B cell (primary cell): ENCODE results near the gene RNF157. TPM values are rescaled to one million over a fixed set of nuclear protein-coding genes. Genes with fewer than 3 reads are reported as not detected.
A peak's percentile ranks its signal among the peaks of the same experiment; 100 is the strongest.

Experiments
- ATAC-seq: fragments of 200-7000 bp; cut with Tn5 transposase; one replicate; pipeline ENCODE4 v1.10.0; 2021; ENCODE audit warnings: low read depth, mild to moderate bottlenecking, moderate number of reproducible peaks, moderate library complexity
- CTCF ChIA-PET: fragments of 350-600 bp; sonication (Branson Sonifier 250); formaldehyde crosslinking; loops from one replicate; lab custom pipeline; 2021; ENCODE audit warnings: antibody characterized with exemption, inconsistent platforms; lab: Charles Lee
- POLR2A ChIA-PET: fragments of 350-600 bp; sonication (Branson Sonifier 250); formaldehyde crosslinking; loops from one replicate; lab custom pipeline; 2021; ENCODE audit warnings: antibody characterized with exemption; lab: Charles Lee
- DNase-seq: peaks from one replicate; pipeline ENCODE4 v3.0.0; 2013
- H2AFZ ChIP-seq: 2 replicates; pipeline ENCODE4 v1.6.1; 2012; ENCODE audit warnings: mild to moderate bottlenecking, low read depth, low read length; ENCODE audit not compliant: insufficient read depth, poor library complexity, severe bottlenecking
- H3K27ac ChIP-seq, 2 donors: 1 replicate in 1 of 2; 2 replicates in 1 of 2; pipeline ENCODE4 v1.5.1; 2012 to 2013; ENCODE audit warnings: low read length in 2 of 2, mild to moderate bottlenecking in 2 of 2, moderate library complexity in 1 of 2
- H3K27me3 ChIP-seq, 4 experiments: fragments of 200-600 bp in 1 of 4; sonication (generic) in 1 of 4; replicated peaks in 1 of 4; 1 replicate in 2 of 4; 2 replicates in 2 of 4; pipeline versions ENCODE4 v1.6.1 to v1.7.0; 2013 to 2016; ENCODE audit warnings: low read length in 3 of 4, mild to moderate bottlenecking in 2 of 4, mixed read lengths in 1 of 4, moderate library complexity in 1 of 4; ENCODE audit not compliant: insufficient read depth in 4 of 4, control insufficient read depth in 3 of 4; ENCODE audit errors: control extremely low read depth in 1 of 4
- H3K36me3 ChIP-seq, 2 experiments: replicated peaks in 1 of 2; 1 replicate in 1 of 2; 2 replicates in 1 of 2; pipeline versions ENCODE4 v1.6.1 to v1.7.1; 2013; ENCODE audit warnings: low read length in 1 of 2; ENCODE audit not compliant: insufficient read depth in 2 of 2, control insufficient read depth in 1 of 2; ENCODE audit errors: control extremely low read depth in 1 of 2, extremely low read depth in 1 of 2
- H3K4me1 ChIP-seq, 2 donors: fragments of 200-600 bp in 1 of 2; sonication (generic) in 1 of 2; 1 replicate in 1 of 2; 2 replicates in 1 of 2; pipeline versions ENCODE4 v1.5.1 to v1.6.1; 2013 to 2017; ENCODE audit warnings: low read length in 2 of 2; ENCODE audit not compliant: control insufficient read depth in 2 of 2, insufficient read depth in 2 of 2
- H3K4me2 ChIP-seq: replicated peaks from 2 replicates; pipeline ENCODE3; 2012; ENCODE audit warnings: mild to moderate bottlenecking, low read depth, low read length; ENCODE audit not compliant: poor library complexity, severe bottlenecking
- H3K4me3 ChIP-seq, 5 experiments: fragments of 200-600 bp in 1 of 5; sonication (generic) in 1 of 5; 1 replicate in 3 of 5; 2 replicates in 2 of 5; pipeline versions ENCODE4 v1.5.1 to v1.7.0; 2011 to 2016; ENCODE audit warnings: low read length in 4 of 5, mild to moderate bottlenecking in 4 of 5, low read depth in 2 of 5, control low read depth in 1 of 5, moderate library complexity in 1 of 5; ENCODE audit not compliant: insufficient read depth in 1 of 5; ENCODE audit errors: control extremely low read depth in 1 of 5, extremely low read depth in 1 of 5
- H3K79me2 ChIP-seq: fragments of 200-600 bp; sonication (generic); one replicate; pipeline ENCODE4 v1.6.0; 2016; ENCODE audit warnings: low read length; ENCODE audit not compliant: control insufficient read depth, insufficient read depth
- H3K9ac ChIP-seq: fragments of 200-600 bp; sonication (generic); 2 replicates; pipeline ENCODE4 v1.6.1; 2017; ENCODE audit warnings: mild to moderate bottlenecking, low read length, moderate library complexity
- H3K9me3 ChIP-seq, 3 donors: one replicate each; pipeline versions ENCODE4 v1.6.1 to v1.7.1; 2013; ENCODE audit warnings: low read length in 2 of 3; ENCODE audit not compliant: control insufficient read depth in 2 of 3, insufficient read depth in 1 of 3; ENCODE audit errors: control extremely low read depth in 1 of 3
- H4K20me1 ChIP-seq: 2 replicates; pipeline ENCODE4 v1.6.0; 2012; ENCODE audit warnings: mild to moderate bottlenecking, low read length; ENCODE audit not compliant: insufficient read depth, control insufficient read depth, poor library complexity, severe bottlenecking
- H3K27ac Mint-ChIP-seq: one replicate; pipeline ENCODE4 v1.8.0; 2021; ENCODE audit warnings: mixed read lengths
- H3K27me3 Mint-ChIP-seq: one replicate; pipeline ENCODE4 v1.8.0; 2021; ENCODE audit warnings: mixed read lengths
- H3K4me1 Mint-ChIP-seq: one replicate; pipeline ENCODE4 v1.8.0; 2021; ENCODE audit warnings: mixed read lengths
- H3K4me3 Mint-ChIP-seq: one replicate; pipeline ENCODE4 v1.8.0; 2021; ENCODE audit warnings: mixed read lengths
- H3K9me3 Mint-ChIP-seq: one replicate; pipeline ENCODE4 v1.8.0; 2022; ENCODE audit warnings: mixed read lengths; ENCODE audit not compliant: insufficient read depth
- CTCF ChIP-seq: fragments of 200-600 bp; IDR thresholded peaks from one replicate; pipeline ENCODE4 v1.8.0; 2022; ENCODE audit warnings: antibody characterized with exemption, mild to moderate bottlenecking
- EZH2 ChIP-seq: IDR thresholded peaks from 2 replicates; pipeline ENCODE4 v1.6.1; 2012; ENCODE audit warnings: borderline replicate concordance, low read depth, mild to moderate bottlenecking, moderate library complexity, low read length; ENCODE audit not compliant: insufficient read depth, poor library complexity, severe bottlenecking
- WGBS: methylation state at CpG from one replicate; pipeline ENCODE4 v1.1.5; 2013; ENCODE audit warnings: missing lambda C conversion rate; ENCODE audit not compliant: insufficient coverage; 5-methylcytosine and 5-hydroxymethylcytosine counted together
- intact Hi-C: fragments of 100-400 bp; cut with micrococcal nuclease; formaldehyde crosslinking; loops from one replicate; pipeline ENCODE4 v1.10.0; 2022
- polyA plus RNA-seq: library from polyadenylated mRNA; depleted of rRNA; stranded (reverse); fragments of >200 nt; gene quantifications from 2 replicates; pipeline ENCODE4 v1.2.3, GENCODE V29; 2012
- total RNA-seq, 2 donors: library from RNA; stranded (reverse); fragments of 120-200 nt in 1 of 2; gene quantifications; 1 replicate in 1 of 2; 2 replicates in 1 of 2; pipeline versions ENCODE4 v1.2.3 to v1.2.4, GENCODE V29; 2013 to 2022

The RNF157 gene
- total and polyA plus RNA-seq, 2 donors (not counting 1 experiment from before 2014, with no cell fraction given), result 0.54 to 1.2 TPM

- Histone ChIP-seq H3K9me3 (no peaks in the 10 kb centered on the region), H3K4me3 (no peak overlapping the region), H3K27ac (no peak overlapping the region), H2AFZ (peak overlapping the region; percentile 50), H3K79me2 (no peaks in the 10 kb centered on the region), H3K27me3 (no peaks in the 10 kb centered on the region), H3K36me3 (no peaks in the 10 kb centered on the region), H4K20me1 (no peaks in the 10 kb centered on the region), H3K4me1 (peaks cover 6 to 10% of the 10 kb centered on the region in 2 donors), H3K4me2 (no peak overlapping the region), H3K9ac (no peak overlapping the region)
- no peak overlapping the region for H3K4me3 Mint-ChIP-seq
- ChIA-PET POLR2A (no interaction called here), CTCF (interaction anchor here (0.6 to 10.0 kb wide), 21 partner anchors 8 to 218 kb away, joined by 3 to 169 read pairs (median 5); partner anchors contain the start of genes EVPL and FOXJ1)
- no peak for ATAC-seq
- TF ChIP-seq EZH2, result no peak
- no peak for TF ChIP-seq CTCF
- DNase-seq, result peak; percentile 25
- intact Hi-C loops, result loop anchor here (5.0 kb wide), 2 partner anchors 37 to 83 kb away; partner anchors contain the start of gene FOXJ1
- no peak overlapping the region for H3K27ac Mint-ChIP-seq
- no peaks in the 10 kb centered on the region for H3K9me3 Mint-ChIP-seq
- H3K27me3 Mint-ChIP-seq, result no peaks in the 10 kb centered on the region
- 0% methylated on average over 1 of the region's 6 CpGs for WGBS
- H3K4me1 Mint-ChIP-seq, result peaks cover 17% of the 10 kb centered on the region
Observed at GRCh38 chr17:76179496-76180467, 60.5 kb downstream of the RNF157 start.

- Mint-ChIP-seq H3K4me3 (no peak overlapping the region), H3K4me1 (peaks cover 15% of the 10 kb centered on the region), H3K27ac (no peak overlapping the region), H3K9me3 (no peaks in the 10 kb centered on the region), H3K27me3 (no peaks in the 10 kb centered on the region)
- Histone ChIP-seq H3K4me2 (no peak overlapping the region), H3K4me3 (no peak overlapping the region), H2AFZ (no peak overlapping the region), H3K4me1 (peaks cover 3 to 10% of the 10 kb centered on the region in 2 donors), H3K27ac (no peak overlapping the region), H3K9ac (no peak overlapping the region), H3K36me3 (no peaks in the 10 kb centered on the region), H3K9me3 (no peaks in the 10 kb centered on the region), H3K79me2 (no peaks in the 10 kb centered on the region), H3K27me3 (no peaks in the 10 kb centered on the region), H4K20me1 (no peaks in the 10 kb centered on the region)
- ChIA-PET CTCF (interaction anchor here (1.1 to 10.0 kb wide), 3 partner anchors 48 to 102 kb away, joined by 3 to 169 read pairs (median 102); no protein-coding TSS in a partner anchor), POLR2A (interaction anchor here (0.6 kb wide), 1 partner anchor 68 kb away, joined by 3 read pairs; no protein-coding TSS in a partner anchor)
- TF ChIP-seq CTCF (no peak), EZH2 (no peak)
- 76% methylated on average over 8 of the region's 10 CpGs for WGBS
- DNase-seq (no peak), ATAC-seq (no peak)
- intact Hi-C loops, result no loop called here
Observed at GRCh38 chr17:76178124-76178523, 62.2 kb downstream of the RNF157 start.
